GM18526 (cell line): ENCODE results near the gene ARID3A.

Experiments
- POLR2A ChIP-seq: IDR thresholded peaks from 3 replicates; pipeline ENCODE4 v1.6.1; 2011; ENCODE audit not compliant: insufficient read length; ENCODE audit errors: extremely low read depth

Gene ARID3A

GRCh38 chr19:919199-920050 lies 6.4 kb upstream of the ARID3A start:
- TF ChIP-seq POLR2A, result no peak

- TF ChIP-seq POLR2A, result peak; percentile 35
Observed at GRCh38 chr19:920051-920864, 5.6 kb upstream of the ARID3A start.

GRCh38 chr19:924553-925086 lies 1.2 kb upstream of the ARID3A start:
- TF ChIP-seq POLR2A, result no peak

- TF ChIP-seq POLR2A, result peak; percentile 40
Observed at GRCh38 chr19:925087-925525, 729 bp upstream of the ARID3A start.

- TF ChIP-seq POLR2A, result no peak
Observed at GRCh38 chr19:926323-926588, 421 bp downstream of the ARID3A start.

GRCh38 chr19:926589-927350 lies 935 bp downstream of the ARID3A start:
- peak; percentile 52 for TF ChIP-seq POLR2A

- no peak for TF ChIP-seq POLR2A
Observed at GRCh38 chr19:927351-927779, 1.5 kb downstream of the ARID3A start.

- no peak for TF ChIP-seq POLR2A
Observed at GRCh38 chr19:927780-928401, 2.1 kb downstream of the ARID3A start.

- no peak for TF ChIP-seq POLR2A
Observed at GRCh38 chr19:928471-929202, 2.8 kb downstream of the ARID3A start.

GRCh38 chr19:929203-929890 lies 3.5 kb downstream of the ARID3A start:
- TF ChIP-seq POLR2A, result no peak

- TF ChIP-seq POLR2A, result no peak
Observed at GRCh38 chr19:929891-930258, 4.0 kb downstream of the ARID3A start.

GRCh38 chr19:931860-932647 lies 6.2 kb downstream of the ARID3A start:
- no peak for TF ChIP-seq POLR2A
